Duodenal mucosa (tissue), 2 donors: ENCODE data around the gene C4BPB.

Experiments used
- H3K27ac ChIP-seq: one replicate; pipeline ENCODE4 v1.7.0; 2013; ENCODE audit warnings: low read depth, low read length
- H3K27me3 ChIP-seq, 2 donors: one replicate each; pipeline ENCODE4 v1.7.0; 2013; ENCODE audit warnings: low read length in 2 of 2, control low read depth in 1 of 2; ENCODE audit not compliant: insufficient read depth in 2 of 2, control insufficient read depth in 1 of 2
- H3K36me3 ChIP-seq, 2 donors: one replicate each; pipeline ENCODE4 v1.7.0; 2013; ENCODE audit warnings: low read length in 2 of 2, control low read depth in 1 of 2; ENCODE audit not compliant: insufficient read depth in 2 of 2, control insufficient read depth in 1 of 2
- H3K4me1 ChIP-seq, 2 donors: one replicate each; pipeline ENCODE4 v1.7.0; 2013; ENCODE audit warnings: low read length in 2 of 2, control low read depth in 1 of 2; ENCODE audit not compliant: insufficient read depth in 2 of 2, control insufficient read depth in 1 of 2
- H3K4me3 ChIP-seq, 2 donors: one replicate each; pipeline ENCODE4 v1.7.0; 2013; ENCODE audit warnings: low read length in 2 of 2, low read depth in 1 of 2
- H3K9ac ChIP-seq, 2 donors: one replicate each; pipeline ENCODE4 v1.7.0; 2013; ENCODE audit warnings: low read length in 2 of 2, low read depth in 1 of 2
- H3K9me3 ChIP-seq, 2 donors: one replicate each; pipeline ENCODE4 v1.7.0; 2013; ENCODE audit warnings: low read length in 2 of 2, control low read depth in 1 of 2; ENCODE audit not compliant: control insufficient read depth in 1 of 2

Gene C4BPB

DNA sequence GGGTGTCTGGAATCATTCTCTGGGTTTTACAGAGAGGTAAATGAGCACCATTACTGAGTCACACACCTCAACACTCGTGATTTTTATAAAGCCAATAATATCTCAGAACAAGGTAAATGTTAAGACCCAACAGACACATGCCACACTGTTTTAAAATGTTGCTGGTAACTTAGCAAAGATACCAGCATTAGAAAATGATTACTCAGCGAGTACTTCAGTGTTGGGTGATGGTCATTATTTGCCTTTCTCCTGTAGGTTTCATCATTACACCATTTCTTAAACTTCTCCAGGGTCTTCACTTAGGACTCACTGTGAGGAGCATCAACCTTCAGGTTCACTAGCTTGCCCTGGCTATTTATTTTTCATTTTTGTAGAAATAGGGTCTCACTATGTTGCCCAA lies 6.9 kb upstream of the C4BPB start:
- H3K27ac ChIP-seq, result no peak overlapping the region
- H3K36me3 ChIP-seq, result peaks cover 0 to 16% of the 10 kb centered on the region in 2 donors

GRCh38 chr1:207084232-207084631 lies 4.4 kb upstream of the C4BPB start:
- Histone ChIP-seq H3K27me3 (no peaks in the 10 kb centered on the region), H3K27ac (no peak overlapping the region), H3K4me3 (no peak overlapping the region), H3K4me1 (peaks cover 10 to 18% of the 10 kb centered on the region in 2 donors), H3K9ac (no peak overlapping the region), H3K36me3 (peaks cover 0 to 6% of the 10 kb centered on the region in 2 donors), H3K9me3 (no peaks in the 10 kb centered on the region)

More for the DNA sequence above, 6.9 kb upstream of the C4BPB start:
- H3K4me3 ChIP-seq, result no peak overlapping the region
- H3K4me1 ChIP-seq, result peaks cover 3 to 5% of the 10 kb centered on the region in 2 donors
- H3K9ac ChIP-seq, result no peak overlapping the region
- no peaks in the 10 kb centered on the region for H3K9me3 ChIP-seq
- H3K27me3 ChIP-seq, result no peaks in the 10 kb centered on the region

- Histone ChIP-seq H3K9ac (no peak overlapping the region), H3K9me3 (no peaks in the 10 kb centered on the region), H3K36me3 (peaks cover 0 to 3% of the 10 kb centered on the region in 2 donors), H3K27ac (no peak overlapping the region), H3K27me3 (no peaks in the 10 kb centered on the region), H3K4me1 (peaks cover 12 to 19% of the 10 kb centered on the region in 2 donors), H3K4me3 (no peak overlapping the region)
These were observed 3.9 kb upstream of the C4BPB start for GRCh38 chr1:207084701-207085180.

DNA sequence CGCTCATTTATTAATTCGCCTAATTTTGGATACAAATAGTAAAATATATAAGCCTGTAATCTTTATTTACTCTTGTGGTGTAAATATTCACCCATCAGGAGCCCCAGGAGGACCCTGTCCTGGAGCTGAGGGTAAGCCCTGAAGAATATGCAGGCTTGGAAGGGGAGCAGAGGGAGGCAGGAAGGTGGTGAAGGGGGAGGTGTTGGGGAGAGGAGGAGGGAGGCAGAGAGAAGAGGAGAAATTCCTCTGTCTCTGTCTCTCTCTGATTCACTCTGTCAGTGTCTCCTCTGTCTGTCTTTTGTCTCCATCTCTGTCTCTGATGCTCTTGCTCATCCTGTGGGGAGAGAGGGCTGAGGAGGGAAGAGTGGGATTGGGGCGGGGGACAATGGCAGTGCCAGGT lies 2.8 kb upstream of the C4BPB start:
- H3K9me3 ChIP-seq, result no peaks in the 10 kb centered on the region
- no peaks in the 10 kb centered on the region for H3K36me3 ChIP-seq
- H3K27me3 ChIP-seq, result no peaks in the 10 kb centered on the region
- no peak overlapping the region for H3K9ac ChIP-seq
- peaks cover 14 to 19% of the 10 kb centered on the region in 2 donors for H3K4me1 ChIP-seq
- no peak overlapping the region for H3K4me3 ChIP-seq
- H3K27ac ChIP-seq, result no peak overlapping the region

GRCh38 chr1:207088161-207088560 lies 499 bp upstream of the C4BPB start:
- Histone ChIP-seq H3K27ac (no peak overlapping the region), H3K4me1 (peaks cover 14 to 19% of the 10 kb centered on the region in 2 donors), H3K4me3 (no peak overlapping the region), H3K9ac (no peak overlapping the region), H3K27me3 (no peaks in the 10 kb centered on the region), H3K9me3 (no peaks in the 10 kb centered on the region), H3K36me3 (no peaks in the 10 kb centered on the region)

- Histone ChIP-seq H3K27ac (no peak overlapping the region), H3K4me3 (peak overlapping the region in 1 of 2 donors; percentile 44)
These were observed 1.1 kb downstream of the C4BPB start for GRCh38 chr1:207089627-207090355.

GRCh38 chr1:207091200-207091908 lies 2.7 kb downstream of the C4BPB start:
- Histone ChIP-seq H3K27ac (no peak overlapping the region), H3K4me1 (peaks cover 14% of the 10 kb centered on the region in 2 donors), H3K9ac (no peak overlapping the region), H3K9me3 (no peaks in the 10 kb centered on the region), H3K27me3 (no peaks in the 10 kb centered on the region), H3K4me3 (no peak overlapping the region), H3K36me3 (no peaks in the 10 kb centered on the region)

More at GRCh38 chr1:207089627-207090355, 1.1 kb downstream of the C4BPB start:
- Histone ChIP-seq H3K4me1 (peaks cover 14 to 17% of the 10 kb centered on the region in 2 donors), H3K9ac (no peak overlapping the region), H3K9me3 (no peaks in the 10 kb centered on the region), H3K27me3 (no peaks in the 10 kb centered on the region), H3K36me3 (no peaks in the 10 kb centered on the region)

DNA sequence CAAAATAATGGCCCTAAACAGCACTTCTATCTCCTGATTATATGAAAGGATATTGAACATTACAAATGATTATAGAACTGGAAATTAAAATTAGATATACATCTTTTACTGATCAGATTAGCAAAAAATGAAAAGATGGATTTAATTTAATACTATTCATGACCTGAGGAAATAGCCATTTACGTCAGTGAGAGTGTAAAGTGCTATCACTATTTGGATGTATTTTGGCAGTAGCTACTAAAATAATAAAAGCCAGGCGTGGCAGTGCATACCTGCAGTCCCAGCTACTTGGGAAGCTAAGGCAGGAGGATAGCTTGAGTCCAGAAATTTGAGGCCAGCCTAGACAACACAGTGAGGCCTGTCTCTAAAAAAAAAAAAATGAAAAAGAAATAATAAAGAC lies 5.3 kb downstream of the C4BPB start:
- Histone ChIP-seq H3K27ac (no peak overlapping the region), H3K27me3 (no peaks in the 10 kb centered on the region), H3K9ac (no peak overlapping the region), H3K4me3 (no peak overlapping the region), H3K9me3 (no peaks in the 10 kb centered on the region), H3K36me3 (no peaks in the 10 kb centered on the region), H3K4me1 (peaks cover 4 to 9% of the 10 kb centered on the region in 2 donors)

DNA sequence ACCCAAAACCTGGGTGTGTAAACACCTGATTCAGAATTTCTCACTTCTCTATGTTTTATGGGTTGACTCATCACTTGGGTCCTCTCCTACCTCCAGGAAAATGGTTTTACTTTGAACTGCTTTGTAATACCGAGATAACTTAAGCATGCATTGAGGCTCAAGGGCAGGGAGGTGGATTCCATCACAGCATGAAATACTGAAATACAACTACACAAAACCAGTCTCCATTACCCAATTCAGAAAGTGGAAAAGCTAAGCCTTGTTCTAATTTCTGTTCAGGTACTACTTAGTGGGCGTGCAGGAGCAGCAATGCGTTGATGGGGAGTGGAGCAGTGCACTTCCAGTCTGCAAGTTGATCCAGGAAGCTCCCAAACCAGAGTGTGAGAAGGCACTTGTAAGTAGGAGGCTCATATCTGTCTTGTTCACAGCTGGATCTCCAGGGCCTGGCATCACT lies 9.2 kb downstream of the C4BPB start:
- Histone ChIP-seq H3K27ac (no peak overlapping the region), H3K9me3 (no peaks in the 10 kb centered on the region), H3K4me3 (no peak overlapping the region), H3K4me1 (no peaks in the 10 kb centered on the region), H3K36me3 (no peaks in the 10 kb centered on the region), H3K27me3 (no peaks in the 10 kb centered on the region), H3K9ac (no peak overlapping the region)

GRCh38 chr1:207101720-207102119 lies 13.1 kb downstream of the C4BPB start:
- H3K4me1 ChIP-seq, result no peaks in the 10 kb centered on the region
- H3K9ac ChIP-seq, result no peak overlapping the region
- H3K9me3 ChIP-seq, result no peaks in the 10 kb centered on the region
- H3K4me3 ChIP-seq, result no peak overlapping the region
- H3K27me3 ChIP-seq, result no peaks in the 10 kb centered on the region
- no peaks in the 10 kb centered on the region for H3K36me3 ChIP-seq
- H3K27ac ChIP-seq, result no peak overlapping the region
